Measurements from ENCODE around the gene ZNF844.

GRCh38 chr19:12093777-12094176 is 29.2 kb downstream of the ZNF844 start:
- TF ChIP-seq, protein P1, sequence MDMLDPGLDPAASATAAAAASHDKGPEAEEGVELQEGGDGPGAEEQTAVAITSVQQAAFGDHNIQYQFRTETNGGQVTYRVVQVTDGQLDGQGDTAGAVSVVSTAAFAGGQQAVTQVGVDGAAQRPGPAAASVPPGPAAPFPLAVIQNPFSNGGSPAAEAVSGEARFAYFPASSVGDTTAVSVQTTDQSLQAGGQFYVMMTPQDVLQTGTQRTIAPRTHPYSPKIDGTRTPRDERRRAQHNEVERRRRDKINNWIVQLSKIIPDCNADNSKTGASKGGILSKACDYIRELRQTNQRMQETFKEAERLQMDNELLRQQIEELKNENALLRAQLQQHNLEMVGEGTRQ (IDR thresholded peaks at IDR 0.05; ENCODE audit: low read length), result no peak
- TF ChIP-seq POLR2A (IDR thresholded peaks at IDR 0.05; ENCODE audit: control extremely low read depth in 1 of 2, low read depth in 2 of 2, low read length in 2 of 2), result no peak
- TF ChIP-seq FOSL1 (IDR thresholded peaks at IDR 0.05; ENCODE audit: insufficient read depth, low read depth, low read length), result no peak
- TF ChIP-seq, protein P2, sequence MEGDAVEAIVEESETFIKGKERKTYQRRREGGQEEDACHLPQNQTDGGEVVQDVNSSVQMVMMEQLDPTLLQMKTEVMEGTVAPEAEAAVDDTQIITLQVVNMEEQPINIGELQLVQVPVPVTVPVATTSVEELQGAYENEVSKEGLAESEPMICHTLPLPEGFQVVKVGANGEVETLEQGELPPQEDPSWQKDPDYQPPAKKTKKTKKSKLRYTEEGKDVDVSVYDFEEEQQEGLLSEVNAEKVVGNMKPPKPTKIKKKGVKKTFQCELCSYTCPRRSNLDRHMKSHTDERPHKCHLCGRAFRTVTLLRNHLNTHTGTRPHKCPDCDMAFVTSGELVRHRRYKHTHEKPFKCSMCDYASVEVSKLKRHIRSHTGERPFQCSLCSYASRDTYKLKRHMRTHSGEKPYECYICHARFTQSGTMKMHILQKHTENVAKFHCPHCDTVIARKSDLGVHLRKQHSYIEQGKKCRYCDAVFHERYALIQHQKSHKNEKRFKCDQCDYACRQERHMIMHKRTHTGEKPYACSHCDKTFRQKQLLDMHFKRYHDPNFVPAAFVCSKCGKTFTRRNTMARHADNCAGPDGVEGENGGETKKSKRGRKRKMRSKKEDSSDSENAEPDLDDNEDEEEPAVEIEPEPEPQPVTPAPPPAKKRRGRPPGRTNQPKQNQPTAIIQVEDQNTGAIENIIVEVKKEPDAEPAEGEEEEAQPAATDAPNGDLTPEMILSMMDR (IDR thresholded peaks at IDR 0.05; ENCODE audit: control extremely low read depth in 1 of 3, insufficient read depth in 1 of 3, low read depth in 1 of 3, low read length in 3 of 3), result no peak
- TF ChIP-seq POLR2AphosphoS5 (IDR thresholded peaks at IDR 0.05; ENCODE audit: low read depth, low read length), result no peak
- TF ChIP-seq RXRA (IDR thresholded peaks at IDR 0.05; ENCODE audit: insufficient read depth, low read depth, low read length), result no peak
- no peak for TF ChIP-seq BRCA1 (IDR thresholded peaks at IDR 0.05; ENCODE audit: low read depth, low read length)
- no peak for TF ChIP-seq ZNF274 (IDR thresholded peaks at IDR 0.05; ENCODE audit: borderline replicate concordance, extremely low read depth, low read length)
- TF ChIP-seq TAF1 (IDR thresholded peaks at IDR 0.05; ENCODE audit: low read depth, low read length), result no peak
- TF ChIP-seq RAD21 (IDR thresholded peaks at IDR 0.05 in 1 of 2, conservative IDR thresholded peaks at IDR 0.05 in 1 of 2; ENCODE audit: low read depth in 2 of 2, low read length in 2 of 2), result no peak
- no peak for TF ChIP-seq SP1 (IDR thresholded peaks at IDR 0.05; ENCODE audit: low read depth, low read length)
- TF ChIP-seq, protein P3, sequence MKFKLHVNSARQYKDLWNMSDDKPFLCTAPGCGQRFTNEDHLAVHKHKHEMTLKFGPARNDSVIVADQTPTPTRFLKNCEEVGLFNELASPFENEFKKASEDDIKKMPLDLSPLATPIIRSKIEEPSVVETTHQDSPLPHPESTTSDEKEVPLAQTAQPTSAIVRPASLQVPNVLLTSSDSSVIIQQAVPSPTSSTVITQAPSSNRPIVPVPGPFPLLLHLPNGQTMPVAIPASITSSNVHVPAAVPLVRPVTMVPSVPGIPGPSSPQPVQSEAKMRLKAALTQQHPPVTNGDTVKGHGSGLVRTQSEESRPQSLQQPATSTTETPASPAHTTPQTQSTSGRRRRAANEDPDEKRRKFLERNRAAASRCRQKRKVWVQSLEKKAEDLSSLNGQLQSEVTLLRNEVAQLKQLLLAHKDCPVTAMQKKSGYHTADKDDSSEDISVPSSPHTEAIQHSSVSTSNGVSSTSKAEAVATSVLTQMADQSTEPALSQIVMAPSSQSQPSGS (IDR thresholded peaks at IDR 0.05; ENCODE audit: low read length), result no peak
- no peak for TF ChIP-seq ATF3 (IDR thresholded peaks at IDR 0.05; ENCODE audit: insufficient read depth, low read depth, low read length)

All from H1 (cell line).